UCSD-AML1 (cell line): Measurements from ENCODE around the gene EPG5.
A peak's percentile ranks its signal among the peaks of the same experiment; 100 is the strongest.
"Not testable (repeated sequence)": the region's sequence is repeated elsewhere in the genome, so short reads cannot be mapped to it uniquely, and the experiment has no call there.

Experiments
- DNase-seq: peaks from one replicate; lab custom pipeline; 2025; ENCODE audit not compliant: unreplicated experiment; lab: John Stamatoyannopoulos, UW

The EPG5 gene

DNA sequence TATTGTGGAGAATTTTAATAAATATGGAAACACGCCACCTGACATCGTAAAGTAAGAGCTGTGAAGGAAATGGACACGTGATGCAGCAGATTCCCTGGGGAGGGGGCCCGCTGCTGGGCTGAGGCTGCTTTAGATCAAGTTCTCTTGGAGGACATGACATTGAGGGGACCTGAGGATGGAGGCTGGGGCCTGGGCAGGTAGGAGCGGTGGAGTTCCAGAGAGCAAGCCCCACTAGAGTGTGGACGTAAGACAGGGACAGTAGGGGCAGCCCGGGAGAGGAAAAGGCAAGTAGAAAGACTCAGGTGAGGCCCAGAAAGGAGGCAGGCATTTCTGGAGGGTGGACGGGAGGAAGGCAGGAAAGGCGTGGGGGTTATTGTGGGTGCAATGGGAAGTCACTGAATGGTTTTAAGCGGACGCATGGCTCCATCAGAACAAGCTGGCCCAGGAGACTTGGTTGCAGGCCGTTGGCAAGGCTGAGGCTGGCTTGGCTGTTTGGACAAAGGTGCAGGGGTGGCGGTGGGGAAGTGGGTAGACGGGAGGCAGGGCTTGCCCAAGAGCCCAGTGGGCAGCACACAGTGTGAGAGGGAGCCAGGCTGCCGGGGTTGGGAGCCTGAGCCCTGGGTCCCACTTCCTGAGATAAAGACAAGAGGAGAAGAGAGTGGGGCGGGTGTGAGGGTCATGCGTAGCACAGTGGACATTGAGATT lies 125.9 kb downstream of the EPG5 start:
- no peak for DNase-seq

DNA sequence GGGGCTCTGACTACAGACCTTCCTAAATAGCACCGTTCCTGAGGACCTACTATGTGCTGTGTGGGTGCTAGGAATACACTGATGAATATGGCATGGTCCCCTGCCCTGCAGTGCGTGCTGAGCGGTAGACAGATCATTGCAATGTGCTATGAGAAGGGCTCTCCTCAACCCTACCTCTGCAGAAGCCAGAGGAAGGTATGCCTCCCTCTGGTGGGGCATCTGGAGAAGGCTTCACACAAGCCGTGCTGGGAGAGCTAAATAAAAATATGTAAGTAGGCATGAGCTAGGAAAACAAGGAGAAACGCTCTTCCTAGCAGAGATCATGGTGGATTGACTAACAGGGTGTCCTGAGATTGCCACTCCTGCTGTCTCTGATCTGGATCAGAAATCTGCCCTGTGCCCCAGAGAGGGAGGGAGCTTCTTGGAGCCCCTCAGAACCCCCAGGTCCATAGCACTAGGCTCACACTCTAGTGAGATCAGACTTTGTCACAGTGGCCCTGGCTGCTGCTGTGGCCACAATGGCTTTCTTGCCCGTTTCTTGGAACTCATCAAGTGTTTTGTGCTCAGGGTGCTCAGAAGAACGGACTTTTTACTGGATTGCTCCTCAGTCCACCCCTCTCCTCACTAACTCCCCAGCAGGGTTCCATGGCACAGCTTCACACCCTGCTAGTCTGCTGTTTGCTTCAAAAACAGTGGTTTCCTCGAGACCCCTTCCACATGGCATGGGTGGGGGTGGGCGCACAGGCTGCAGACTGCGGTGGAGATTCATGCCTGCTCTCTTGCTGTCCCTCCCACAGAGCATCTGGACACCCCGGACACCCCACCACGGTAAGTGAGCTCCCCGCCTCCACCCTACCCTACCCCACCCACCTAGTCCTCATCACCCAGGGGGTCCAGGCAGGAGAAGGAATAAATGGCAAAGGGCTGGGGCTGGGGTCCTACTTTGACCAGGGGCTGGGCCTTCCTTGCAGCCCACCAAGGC lies 127.4 kb downstream of the EPG5 start:
- DNase-seq = peak; percentile 57

DNA sequence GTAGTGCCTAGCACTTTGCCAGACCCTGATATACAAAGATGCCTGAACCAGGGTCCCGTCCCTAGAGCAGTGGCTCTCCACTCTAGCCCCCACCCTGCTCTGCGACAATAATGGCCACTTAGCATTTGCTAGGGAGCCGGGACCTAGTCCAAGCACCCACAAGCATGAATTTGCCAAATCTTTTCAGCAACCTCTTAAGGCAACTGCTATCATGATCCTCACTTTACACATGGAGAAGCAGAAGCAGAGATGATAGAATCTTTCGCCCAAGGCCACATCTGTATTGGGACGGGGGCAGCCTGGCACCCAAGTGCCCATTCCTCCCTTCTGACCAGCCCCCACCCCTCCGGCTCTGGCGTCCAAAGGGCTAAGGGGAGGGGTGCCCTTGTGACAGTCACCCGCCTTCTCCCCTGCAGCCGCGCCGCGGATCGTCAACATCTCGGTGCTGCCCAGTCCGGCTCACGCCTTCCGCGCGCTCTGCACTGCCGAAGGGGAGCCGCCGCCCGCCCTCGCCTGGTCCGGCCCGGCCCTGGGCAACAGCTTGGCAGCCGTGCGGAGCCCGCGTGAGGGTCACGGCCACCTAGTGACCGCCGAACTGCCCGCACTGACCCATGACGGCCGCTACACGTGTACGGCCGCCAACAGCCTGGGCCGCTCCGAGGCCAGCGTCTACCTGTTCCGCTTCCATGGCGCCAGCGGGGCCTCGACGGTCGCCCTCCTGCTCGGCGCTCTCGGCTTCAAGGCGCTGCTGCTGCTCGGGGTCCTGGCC lies 128.6 kb downstream of the EPG5 start:
- DNase-seq = no peak

DNA sequence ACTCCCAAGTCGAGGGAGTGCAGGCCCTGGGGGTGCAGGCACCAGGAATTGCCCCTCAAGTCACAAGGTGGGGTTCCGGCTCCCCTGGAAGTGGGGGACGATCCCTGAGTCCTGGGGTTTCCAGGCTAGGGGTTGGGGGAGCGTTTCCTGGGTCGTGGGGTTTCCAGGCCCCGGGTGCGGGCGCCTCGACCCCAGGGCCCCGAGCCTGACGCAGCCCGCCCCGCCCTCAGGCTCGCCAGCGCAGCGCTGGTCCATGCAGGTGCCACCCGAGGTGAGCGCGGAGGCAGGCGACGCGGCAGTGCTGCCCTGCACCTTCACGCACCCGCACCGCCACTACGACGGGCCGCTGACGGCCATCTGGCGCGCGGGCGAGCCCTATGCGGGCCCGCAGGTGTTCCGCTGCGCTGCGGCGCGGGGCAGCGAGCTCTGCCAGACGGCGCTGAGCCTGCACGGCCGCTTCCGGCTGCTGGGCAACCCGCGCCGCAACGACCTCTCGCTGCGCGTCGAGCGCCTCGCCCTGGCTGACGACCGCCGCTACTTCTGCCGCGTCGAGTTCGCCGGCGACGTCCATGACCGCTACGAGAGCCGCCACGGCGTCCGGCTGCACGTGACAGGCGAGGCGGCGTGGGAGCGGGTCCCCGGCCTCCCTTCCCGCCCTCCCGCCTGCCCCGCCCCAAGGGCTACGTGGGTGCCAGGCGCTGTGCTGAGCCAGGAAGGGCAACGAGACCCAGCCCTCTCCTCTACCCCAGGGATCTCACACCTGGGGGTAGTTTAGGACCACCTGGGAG lies 129.7 kb downstream of the EPG5 start:
- DNase-seq = no peak

DNA sequence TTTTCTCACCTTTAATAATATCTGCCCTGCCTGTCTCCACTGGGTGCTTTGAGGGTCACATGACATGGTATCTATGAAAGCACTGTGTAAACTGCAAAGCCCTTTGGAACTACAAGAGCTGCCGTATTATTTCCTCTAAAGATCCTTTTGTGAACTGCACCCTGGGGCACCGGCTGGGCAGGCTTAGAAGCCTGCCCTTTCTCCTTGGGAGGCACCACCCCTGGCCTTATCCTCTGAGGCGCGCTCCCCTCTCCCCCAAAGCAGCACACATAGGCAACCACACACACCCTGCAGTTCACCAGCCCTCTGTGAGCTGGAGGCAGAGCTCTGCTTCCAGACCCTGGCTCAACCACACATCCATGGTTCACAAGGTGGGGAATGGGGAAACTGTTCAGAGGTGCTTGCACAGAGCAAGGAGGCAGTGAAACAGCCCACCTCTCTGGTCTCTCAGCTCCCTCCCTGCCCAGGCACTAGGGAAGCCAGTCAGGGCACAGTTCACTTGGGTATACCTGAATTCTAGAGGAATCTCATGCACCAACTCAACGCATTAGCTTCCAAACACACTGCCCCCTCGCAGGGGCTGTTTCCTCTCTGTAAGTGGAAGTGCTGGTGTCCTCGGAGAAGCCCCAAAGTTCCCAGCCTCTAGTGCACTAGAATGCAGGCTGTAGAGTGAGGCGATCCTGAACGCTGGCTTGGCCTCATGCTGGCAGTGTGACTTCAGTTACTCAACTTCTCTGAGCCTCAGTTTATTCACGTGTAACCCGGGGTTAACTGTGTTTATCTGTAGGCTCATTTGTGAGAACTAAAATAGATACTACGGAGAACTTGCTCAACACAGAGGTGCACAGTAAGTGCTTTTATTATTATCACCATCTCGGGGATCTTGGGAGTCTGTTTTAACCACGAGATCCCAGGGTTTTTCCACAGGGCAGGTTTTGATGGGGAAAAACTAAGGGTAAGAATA lies 130.6 kb downstream of the EPG5 start:
- DNase-seq = no peak

DNA sequence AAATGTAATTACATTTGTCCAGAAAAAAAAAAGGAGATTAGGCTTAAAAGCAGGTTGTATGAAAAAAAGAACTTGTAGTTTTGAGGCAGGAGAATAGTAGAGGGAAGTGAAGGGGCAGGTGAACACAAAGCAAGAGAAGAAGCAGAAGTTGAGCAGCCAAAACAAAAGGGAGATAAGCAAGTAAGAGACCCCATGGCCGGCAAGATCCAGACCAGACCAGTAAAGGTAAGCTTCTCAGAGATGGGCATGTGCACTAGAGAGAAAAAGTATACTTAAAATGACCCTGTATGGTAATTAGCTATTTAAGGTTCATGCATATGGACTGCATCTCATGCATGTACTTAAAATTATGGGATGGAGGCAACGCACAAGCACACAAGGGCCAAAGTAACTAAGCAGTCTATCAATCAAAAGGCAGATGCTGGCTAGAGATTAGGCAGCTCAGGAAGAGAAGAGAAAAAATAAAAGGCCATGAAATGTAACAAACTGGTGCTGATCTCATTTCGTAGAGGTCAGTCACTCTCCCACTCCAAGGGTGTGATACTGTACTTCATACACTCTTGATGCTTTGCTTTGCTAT lies 132.0 kb downstream of the EPG5 start:
- no peak for DNase-seq

DNA sequence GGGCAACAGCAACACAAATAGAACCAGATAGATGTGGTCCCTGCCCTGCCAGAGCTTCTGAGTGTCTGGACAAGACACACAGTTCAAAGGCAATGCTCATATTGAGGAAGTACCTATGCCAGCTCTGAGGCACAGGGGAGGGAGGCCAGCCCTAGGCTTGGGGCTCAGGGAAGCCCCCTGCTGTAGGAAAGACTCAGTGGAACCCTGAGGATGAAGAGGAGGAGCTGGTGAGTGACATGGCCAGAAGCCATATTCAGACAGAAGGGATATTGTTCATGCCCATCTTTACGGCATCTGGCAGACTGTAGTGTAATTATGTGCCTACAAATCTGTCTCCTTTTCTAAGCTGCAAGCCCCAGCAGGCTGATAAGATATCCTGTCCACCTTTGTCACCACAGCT lies 132.8 kb downstream of the EPG5 start:
- DNase-seq = no peak

DNA sequence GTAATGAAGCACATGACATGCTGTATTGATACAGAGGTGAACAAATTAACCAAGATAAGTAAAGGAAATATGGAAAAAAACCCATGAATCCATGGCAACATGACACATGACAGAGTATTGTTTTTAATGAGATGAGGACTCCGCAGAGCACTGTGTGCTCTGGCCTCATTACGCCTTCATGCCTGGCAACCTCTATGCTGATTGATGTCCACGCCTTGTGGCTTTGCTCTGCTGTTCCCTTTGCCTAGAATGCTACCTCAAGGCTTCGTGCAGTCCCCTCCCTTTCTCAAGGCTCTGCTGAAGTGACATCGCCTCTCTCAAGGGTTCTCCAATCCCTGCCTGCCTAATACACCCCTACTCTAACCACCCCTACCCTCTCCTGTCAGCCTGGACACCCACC lies 133.3 kb downstream of the EPG5 start:
- DNase-seq = no peak

DNA sequence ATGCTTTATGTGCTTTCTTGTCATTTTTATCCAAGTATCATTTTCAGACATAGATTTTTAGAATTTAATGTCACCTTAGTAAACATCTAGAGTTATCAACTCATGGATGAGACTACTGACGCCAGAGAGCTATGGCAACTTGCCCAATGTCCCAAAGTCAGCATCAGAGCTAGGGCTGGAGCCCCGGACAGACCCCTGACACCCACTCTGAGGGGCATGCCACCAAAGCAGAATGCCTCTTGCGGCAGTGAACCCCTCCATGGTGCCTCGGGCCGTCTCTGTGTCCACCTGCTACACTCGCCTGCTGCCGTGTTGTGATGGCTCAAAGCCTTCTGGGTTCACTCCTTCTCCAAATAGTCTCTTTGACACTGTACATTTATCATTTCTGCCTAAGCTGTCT lies 136.2 kb downstream of the EPG5 start:
- no peak for DNase-seq

DNA sequence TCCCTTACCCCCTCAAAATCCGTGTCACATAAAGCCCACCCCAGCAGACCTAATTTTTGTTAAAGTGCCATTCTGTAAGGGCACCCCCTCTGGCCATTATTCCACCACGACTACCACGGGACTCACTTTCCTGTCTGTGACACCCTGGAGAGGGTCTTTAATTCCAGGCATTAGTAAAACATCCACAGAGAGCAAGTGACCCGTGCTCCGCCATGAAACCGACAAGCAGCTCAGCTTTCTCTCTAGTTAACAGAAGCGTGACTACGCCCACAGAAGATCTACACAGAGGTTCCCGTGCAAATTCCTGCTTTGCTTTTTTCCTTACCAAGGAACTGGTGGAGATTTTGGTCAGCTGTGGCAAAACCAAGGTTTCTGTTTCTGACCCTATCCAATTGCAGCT lies 137.3 kb downstream of the EPG5 start:
- no peak for DNase-seq

DNA sequence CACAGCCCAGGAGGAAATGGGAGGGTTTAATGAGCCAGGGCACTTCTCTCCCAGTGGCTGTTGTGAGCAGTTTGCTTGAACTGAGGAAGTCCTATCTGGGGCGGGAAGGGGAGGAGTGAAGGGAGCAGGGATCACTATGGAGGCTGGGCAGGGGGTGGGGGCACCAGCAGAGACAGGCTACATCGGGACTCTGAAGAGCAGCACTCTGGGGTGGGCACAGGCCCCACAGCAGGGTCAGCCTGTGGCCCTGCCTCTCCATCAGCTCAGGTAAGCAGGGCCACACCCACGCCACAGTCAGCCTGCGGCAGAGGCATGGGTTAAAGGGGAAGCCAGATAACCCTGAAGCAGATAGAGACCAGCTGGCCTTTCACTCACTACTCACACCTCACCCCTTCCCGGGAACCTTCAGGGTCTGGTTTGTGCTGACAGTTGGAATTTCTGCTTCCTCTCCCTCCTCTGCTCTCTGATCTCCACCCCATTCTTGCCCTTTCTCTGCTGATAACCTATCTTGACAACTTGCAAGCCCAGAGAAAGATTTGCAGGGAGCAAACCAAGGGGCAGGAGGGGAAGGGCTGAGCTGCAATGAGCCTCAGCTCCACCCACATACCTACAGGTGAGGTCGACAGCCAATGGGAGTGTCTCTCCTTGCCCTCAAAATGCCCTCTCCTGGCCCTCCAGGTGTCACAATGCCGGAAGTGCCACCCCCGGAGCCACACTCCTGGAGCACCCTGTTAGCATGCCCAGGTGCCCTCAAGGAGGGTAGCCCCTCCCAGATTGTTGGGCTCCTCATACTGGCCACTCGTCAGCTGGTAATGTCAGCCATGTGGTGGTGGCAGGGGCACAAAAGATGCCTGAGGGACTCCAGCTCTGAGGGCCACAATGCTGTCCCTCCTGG lies 138.0 kb downstream of the EPG5 start:
- peak; percentile 56 for DNase-seq

DNA sequence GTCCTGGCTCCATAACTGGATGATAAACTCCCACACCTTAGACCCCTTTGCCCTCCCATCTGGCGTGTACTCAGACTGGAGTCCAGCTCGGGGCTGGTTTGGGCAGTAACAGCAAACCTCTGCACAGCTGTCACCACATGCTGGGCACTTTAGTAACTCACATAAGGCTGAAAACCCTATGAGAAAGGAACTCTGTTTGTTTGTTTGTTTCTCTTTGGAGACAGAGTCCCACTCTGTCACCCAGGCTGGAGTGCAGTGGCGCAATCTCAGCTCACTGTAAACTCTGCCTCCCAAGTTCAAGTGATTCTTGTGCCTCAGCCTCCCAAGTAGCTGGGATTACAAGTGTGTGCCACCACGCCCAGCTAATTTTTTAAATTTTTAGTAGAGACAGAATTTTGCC lies 140.4 kb downstream of the EPG5 start:
- DNase-seq = not testable (repeated sequence)

DNA sequence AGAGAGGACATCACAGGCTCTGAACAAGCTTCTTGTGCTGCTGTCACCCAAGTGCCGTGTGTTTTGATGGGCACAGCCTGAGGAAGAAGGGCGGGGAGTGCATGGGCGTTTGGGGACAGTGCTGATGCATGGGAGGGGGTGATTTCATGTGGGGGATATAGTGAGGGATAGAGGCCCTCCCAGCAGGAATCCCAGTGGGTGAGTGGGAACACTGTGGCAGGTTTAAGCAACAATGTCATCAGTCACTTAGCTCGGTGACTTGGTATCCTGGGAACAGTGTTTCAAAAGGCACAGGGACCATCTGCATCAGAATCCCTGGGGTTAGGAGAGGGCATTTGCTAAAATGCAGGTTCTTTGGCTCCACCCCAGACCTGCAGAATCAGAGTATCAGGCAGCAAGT lies 141.0 kb downstream of the EPG5 start:
- DNase-seq = no peak

DNA sequence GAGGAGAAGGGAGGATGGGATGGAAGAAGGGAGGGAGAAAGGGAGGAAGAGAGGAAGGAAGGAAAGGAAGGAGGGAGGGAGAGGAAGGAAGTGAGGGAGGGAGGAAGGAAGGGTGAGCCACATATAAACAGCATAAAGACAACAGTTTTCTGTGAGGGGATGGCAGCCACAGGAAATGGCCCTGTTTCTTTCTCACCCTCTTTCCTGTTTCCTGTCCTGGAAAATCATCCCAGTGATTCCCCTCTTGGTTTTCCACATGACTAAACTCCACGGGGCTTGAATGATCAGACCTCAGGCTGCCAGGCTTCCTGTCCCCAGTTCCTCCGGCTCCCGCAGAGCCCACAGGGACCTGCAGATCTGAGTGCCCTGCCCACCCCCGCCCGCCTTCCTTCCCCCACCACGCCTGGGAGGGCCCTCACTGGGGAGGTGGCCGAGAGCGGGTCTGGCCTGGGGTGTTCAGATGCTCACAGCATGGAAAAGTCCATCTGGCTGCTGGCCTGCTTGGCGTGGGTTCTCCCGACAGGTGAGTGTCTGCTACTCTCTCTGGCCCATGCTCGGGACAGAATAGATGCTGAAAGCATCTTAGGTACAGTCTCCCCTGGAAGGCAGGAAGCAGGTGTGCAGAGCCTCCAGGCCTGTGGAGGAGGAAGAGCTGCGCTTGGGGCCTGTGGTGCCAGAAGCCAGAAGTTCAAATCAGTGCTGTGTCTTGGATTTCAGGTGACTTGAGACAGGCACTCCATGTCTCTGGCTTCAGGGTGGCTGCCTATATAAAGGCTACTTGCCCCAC lies 141.7 kb downstream of the EPG5 start, which contains the start of gene SIGLEC15:
SIGLEC15 (plus strand) TSS at position 418 of the 787 bp plus-strand sequence; CDS start at position 472, 54 bp downstream.
- peak; percentile 77 for DNase-seq

DNA sequence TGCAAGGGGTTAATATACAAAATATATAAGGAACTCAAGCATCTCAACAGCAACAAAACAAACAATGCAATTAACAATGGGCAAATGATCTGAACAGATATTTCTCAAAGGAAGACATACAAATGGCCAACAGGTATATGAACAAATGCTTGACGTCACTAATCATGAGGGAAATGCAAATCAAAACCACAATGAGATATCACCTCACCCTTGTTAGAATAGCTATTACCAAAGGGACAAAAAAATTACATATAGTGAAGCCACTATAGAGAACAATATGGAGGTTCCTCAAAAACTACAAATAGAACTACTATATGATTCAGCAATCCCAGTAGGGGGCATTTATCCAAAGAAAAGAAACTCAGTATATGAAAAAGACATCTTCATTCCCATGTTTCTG lies 145.4 kb downstream of the EPG5 start:
- no peak for DNase-seq

DNA sequence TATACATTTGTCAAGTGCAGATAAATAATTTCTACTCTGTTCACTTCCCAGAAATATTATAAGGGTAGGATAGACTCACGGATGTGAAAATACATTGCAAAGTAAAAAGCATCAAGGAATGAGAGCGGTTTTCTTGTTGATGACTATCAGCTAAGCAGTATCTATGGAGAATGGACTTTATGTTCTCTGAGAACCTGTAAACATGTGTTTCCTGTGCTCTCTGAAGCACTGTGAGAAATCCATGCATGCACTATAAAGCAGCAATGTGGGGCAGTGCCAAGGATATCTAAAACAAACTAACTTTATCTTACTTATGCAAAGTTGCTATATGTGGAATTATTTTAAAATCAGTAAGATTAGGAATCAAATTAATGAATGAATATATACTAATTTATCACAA lies 146.1 kb downstream of the EPG5 start:
- DNase-seq = no peak

DNA sequence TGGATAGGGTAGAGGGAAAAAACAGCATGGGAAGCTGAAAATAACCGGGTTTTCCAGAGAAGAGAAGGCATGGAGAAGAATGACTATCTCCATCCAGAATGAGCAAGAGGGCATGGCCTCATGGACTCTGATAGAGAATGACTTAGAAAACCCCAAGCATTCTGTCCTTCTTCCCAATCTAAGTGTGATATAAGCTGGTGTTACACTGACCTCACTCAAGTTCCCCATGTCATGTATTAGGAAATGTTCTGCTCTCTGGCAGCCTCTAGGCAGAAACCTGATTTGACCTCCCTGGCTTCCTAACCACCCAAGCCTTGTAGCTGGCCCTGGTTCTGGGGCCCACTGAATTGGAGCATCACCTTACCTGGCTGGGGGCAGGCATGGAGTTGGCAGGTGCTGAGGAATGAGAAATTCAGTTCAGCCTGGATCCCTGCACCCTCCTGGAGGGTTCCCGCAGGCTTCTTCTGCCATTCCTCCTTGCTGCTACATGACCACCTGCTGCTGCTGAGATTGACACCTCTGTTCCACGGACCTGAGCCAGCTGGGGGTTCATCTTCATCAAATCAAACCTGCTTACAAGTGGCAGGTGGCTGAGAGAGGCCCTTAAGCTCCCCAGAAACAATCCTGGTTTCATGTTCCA lies 146.9 kb downstream of the EPG5 start:
- DNase-seq = no peak
